ENCODE measurements around the gene MKNK1. TPM values are rescaled to one million over a fixed set of nuclear protein-coding genes. Genes with fewer than 3 reads are reported as not detected.

The MKNK1 gene
- total and polyA plus RNA-seq, 2 experiments from 2014 or later = 17.8 to 20.6 TPM

- H3K27ac ChIP-seq = no peak overlapping the region
- 72% methylated on average over 3 of the region's 3 CpGs for WGBS (ENCODE audit: low lambda C conversion rate, missing lambda C conversion rate)
- no peaks in the 10 kb centered on the region for H3K79me2 ChIP-seq
- no peak overlapping the region for H2AFZ ChIP-seq
- peaks cover 49% of the 10 kb centered on the region for H3K27me3 ChIP-seq
- H4K20me1 ChIP-seq (ENCODE audit: insufficient read depth, poor library complexity, severe bottlenecking) = no peaks in the 10 kb centered on the region
- H3K36me3 ChIP-seq (replicated peaks; ENCODE audit: insufficient read depth, low read depth) = no peaks in the 10 kb centered on the region
- H3K9me2 ChIP-seq (replicated peaks; ENCODE audit: insufficient read depth) = no peaks in the 10 kb centered on the region
- no peak overlapping the region for H3K4me3 ChIP-seq
- DNase-seq (ENCODE audit: low spot score) = no peak
- H3K4me1 ChIP-seq (ENCODE audit: insufficient read depth) = no peaks in the 10 kb centered on the region
- H3K4me2 ChIP-seq = no peak overlapping the region
- no peaks in the 10 kb centered on the region for H3K9me3 ChIP-seq (ENCODE audit: low read depth)
- TF ChIP-seq EZH2 (IDR thresholded peaks at IDR 0.05; ENCODE audit: borderline replicate concordance) = no peak
- TF ChIP-seq EZH2phosphoT487 (IDR thresholded peaks at IDR 0.05; ENCODE audit: low read depth, severe bottlenecking, unreplicated experiment) = no peak
These were observed 72.0 kb downstream of the MKNK1 start for GRCh38 chr1:46532095-46532494.

- H3K9me3 ChIP-seq (ENCODE audit: low read depth) = no peaks in the 10 kb centered on the region
- peak; percentile 51 for DNase-seq (ENCODE audit: low spot score)
- no peaks in the 10 kb centered on the region for H3K4me1 ChIP-seq (ENCODE audit: insufficient read depth)
- H3K4me3 ChIP-seq = no peak overlapping the region
- 44% methylated on average over 6 of the region's 6 CpGs for WGBS (ENCODE audit: low lambda C conversion rate, missing lambda C conversion rate)
- no peaks in the 10 kb centered on the region for H3K9me2 ChIP-seq (replicated peaks; ENCODE audit: insufficient read depth)
- no peak overlapping the region for H3K4me2 ChIP-seq
- H3K27ac ChIP-seq = no peak overlapping the region
- H2AFZ ChIP-seq = no peak overlapping the region
- no peaks in the 10 kb centered on the region for H3K36me3 ChIP-seq (replicated peaks; ENCODE audit: insufficient read depth, low read depth)
- no peaks in the 10 kb centered on the region for H4K20me1 ChIP-seq (ENCODE audit: insufficient read depth, poor library complexity, severe bottlenecking)
- H3K79me2 ChIP-seq = no peaks in the 10 kb centered on the region
- H3K27me3 ChIP-seq = peaks cover 54% of the 10 kb centered on the region
- no peak for TF ChIP-seq EZH2phosphoT487 (IDR thresholded peaks at IDR 0.05; ENCODE audit: low read depth, severe bottlenecking, unreplicated experiment)
- TF ChIP-seq CTCF (IDR thresholded peaks at IDR 0.05; ENCODE audit: poor library complexity) = peak; percentile 20
- TF ChIP-seq EZH2 (IDR thresholded peaks at IDR 0.05; ENCODE audit: borderline replicate concordance) = no peak
These were observed 73.2 kb downstream of the MKNK1 start for GRCh38 chr1:46530791-46531409.

GRCh38 chr1:46530311-46530710 lies 73.8 kb downstream of the MKNK1 start:
- DNase-seq (ENCODE audit: low spot score) = no peak
- Histone ChIP-seq H3K27ac (no peak overlapping the region), H3K4me1 (ENCODE audit: insufficient read depth) (no peaks in the 10 kb centered on the region), H4K20me1 (ENCODE audit: insufficient read depth, poor library complexity, severe bottlenecking) (no peaks in the 10 kb centered on the region), H3K9me2 (replicated peaks; ENCODE audit: insufficient read depth) (no peaks in the 10 kb centered on the region), H3K79me2 (no peaks in the 10 kb centered on the region), H3K4me2 (no peak overlapping the region), H3K9me3 (ENCODE audit: low read depth) (no peaks in the 10 kb centered on the region), H2AFZ (no peak overlapping the region), H3K4me3 (no peak overlapping the region), H3K27me3 (peaks cover 60% of the 10 kb centered on the region), H3K36me3 (replicated peaks; ENCODE audit: insufficient read depth, low read depth) (no peaks in the 10 kb centered on the region)
- TF ChIP-seq CTCF (IDR thresholded peaks at IDR 0.05; ENCODE audit: poor library complexity) = no peak
- TF ChIP-seq EZH2phosphoT487 (IDR thresholded peaks at IDR 0.05; ENCODE audit: low read depth, severe bottlenecking, unreplicated experiment) = no peak
- TF ChIP-seq EZH2 (IDR thresholded peaks at IDR 0.05; ENCODE audit: borderline replicate concordance) = no peak
- 60% methylated on average over 3 of the region's 3 CpGs for WGBS (ENCODE audit: low lambda C conversion rate, missing lambda C conversion rate)

GRCh38 chr1:46529031-46529630 lies 74.9 kb downstream of the MKNK1 start:
- no peaks in the 10 kb centered on the region for H3K79me2 ChIP-seq
- H3K27me3 ChIP-seq = peaks cover 63% of the 10 kb centered on the region
- 72% methylated on average over 4 of the region's 4 CpGs for WGBS (ENCODE audit: low lambda C conversion rate, missing lambda C conversion rate)
- H3K9me3 ChIP-seq (ENCODE audit: low read depth) = no peaks in the 10 kb centered on the region
- H2AFZ ChIP-seq = no peak overlapping the region
- H3K4me3 ChIP-seq = no peak overlapping the region
- no peak overlapping the region for H3K27ac ChIP-seq
- no peak overlapping the region for H3K4me2 ChIP-seq
- H3K36me3 ChIP-seq (replicated peaks; ENCODE audit: insufficient read depth, low read depth) = no peaks in the 10 kb centered on the region
- no peaks in the 10 kb centered on the region for H4K20me1 ChIP-seq (ENCODE audit: insufficient read depth, poor library complexity, severe bottlenecking)
- DNase-seq (ENCODE audit: low spot score) = no peak
- H3K4me1 ChIP-seq (ENCODE audit: insufficient read depth) = no peaks in the 10 kb centered on the region
- no peaks in the 10 kb centered on the region for H3K9me2 ChIP-seq (replicated peaks; ENCODE audit: insufficient read depth)
- TF ChIP-seq EZH2phosphoT487 (IDR thresholded peaks at IDR 0.05; ENCODE audit: low read depth, severe bottlenecking, unreplicated experiment) (no peak), CTCF (IDR thresholded peaks at IDR 0.05; ENCODE audit: poor library complexity) (no peak), EZH2 (IDR thresholded peaks at IDR 0.05; ENCODE audit: borderline replicate concordance) (no peak)
